ENCODE data around the gene RPS17.
"Not testable (repeated sequence)": the region's sequence is repeated elsewhere in the genome, so short reads cannot be mapped to it uniquely, and the experiment has no call there.

RPS17 gene

GRCh38 chr15:82505842-82506241 is 34.4 kb downstream of the RPS17 start:
- not testable (repeated sequence) for DNase-seq

- not testable (repeated sequence) for DNase-seq
Observed at GRCh38 chr15:82504074-82504473, 36.2 kb downstream of the RPS17 start.

DNA sequence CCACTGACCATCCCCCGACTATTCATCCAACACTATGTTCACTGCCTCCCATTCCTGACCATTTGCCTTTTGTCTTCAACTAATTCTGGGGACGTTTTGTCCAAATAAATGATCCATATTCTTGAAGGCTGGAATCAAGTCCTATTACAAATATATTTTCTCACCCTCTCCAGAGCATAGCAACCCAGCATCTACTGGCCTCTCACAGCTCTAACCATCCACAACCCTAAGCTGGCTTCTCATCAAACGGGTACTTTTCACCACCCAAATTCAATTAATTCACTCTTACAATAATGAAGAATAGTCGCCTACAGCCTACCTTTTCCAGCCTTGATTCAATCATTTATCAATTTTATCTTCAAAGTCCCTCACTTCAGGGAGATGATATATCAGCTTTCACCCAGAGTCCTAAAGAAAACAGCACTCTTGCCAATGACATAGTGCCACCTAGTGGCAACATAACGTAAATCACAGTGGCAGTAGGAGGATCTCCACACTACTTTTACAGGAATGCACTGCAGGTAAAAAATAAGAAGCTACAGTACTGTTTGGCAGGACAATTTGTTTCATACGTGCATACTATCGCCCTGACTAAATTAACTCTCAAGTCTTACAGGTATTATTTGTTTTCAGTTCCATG is 37.4 kb downstream of the RPS17 start:
- not testable (repeated sequence) for DNase-seq

DNA sequence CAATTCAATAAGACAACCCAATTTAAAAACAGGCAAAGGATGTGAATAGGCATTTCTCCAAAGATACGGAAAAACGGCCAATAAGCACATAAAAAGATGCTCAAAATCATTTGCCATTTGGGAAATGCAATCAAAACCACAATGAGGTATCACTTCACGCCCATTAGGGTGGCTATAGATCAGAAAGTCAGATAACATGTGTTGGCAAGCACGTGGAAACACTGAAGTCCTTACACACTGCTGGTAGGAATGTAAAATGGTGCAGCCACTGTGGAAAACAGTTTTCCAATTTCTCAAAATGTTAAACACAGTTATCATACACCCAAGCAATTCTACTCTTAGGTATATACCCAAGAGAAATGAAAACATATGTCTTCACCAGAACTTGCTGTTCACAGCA is 39.5 kb downstream of the RPS17 start:
- not testable (repeated sequence) for DNase-seq

DNA sequence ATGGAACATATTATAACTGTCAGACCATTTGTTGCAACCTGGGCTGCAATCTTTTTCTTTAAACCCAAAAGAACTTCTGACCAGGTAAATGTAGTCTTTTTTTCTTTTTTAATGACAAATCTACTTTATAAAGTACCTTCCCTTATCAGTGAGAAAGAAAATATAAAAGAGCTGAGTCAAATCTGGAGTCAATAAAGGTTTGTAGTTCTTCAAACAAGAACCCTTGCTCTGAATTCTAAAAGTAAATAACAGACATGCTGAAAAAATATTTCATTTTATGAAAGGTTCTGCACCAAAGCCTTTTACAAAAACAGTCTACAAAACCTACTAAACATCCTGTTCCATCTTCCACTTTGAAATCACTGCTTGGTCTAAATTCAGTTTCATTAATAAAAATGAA is 42.3 kb downstream of the RPS17 start:
- not testable (repeated sequence) for DNase-seq

- not testable (repeated sequence) for DNase-seq
Observed at GRCh38 chr15:82488250-82488649, 52.0 kb downstream of the RPS17 start.

- not testable (repeated sequence) for DNase-seq
Observed at GRCh38 chr15:82487045-82487444, 53.2 kb downstream of the RPS17 start.

All from DMS79 treated with DMSO at 0.1 percent for 48 hours (cell line).